Activated CD8-positive, alpha-beta memory T cell treated with anti-CD3 and anti-CD28 coated beads for 36 hours (primary cell): Measurements from ENCODE around the gene POLE4. TPM values are rescaled to one million over a fixed set of nuclear protein-coding genes. Genes with fewer than 3 reads are reported as not detected.

Experiments
- CTCF ChIA-PET: fragments of 350-600 bp; sonication (Branson Sonifier 250); formaldehyde crosslinking; loops from one replicate; lab custom pipeline; 2021; ENCODE audit warnings: antibody characterized with exemption; lab: Charles Lee
- POLR2A ChIA-PET: fragments of 350-600 bp; sonication (Branson Sonifier 250); formaldehyde crosslinking; loops from one replicate; lab custom pipeline; 2021; ENCODE audit warnings: antibody characterized with exemption; lab: Charles Lee
- total RNA-seq, 2 experiments: library from RNA; stranded (reverse); gene quantifications; one replicate each; pipeline ENCODE4 v1.2.3, GENCODE V29; 2021

POLE4 gene
- total RNA-seq, 2 experiments from 2014 or later = 68.0 to 72.8 TPM

GRCh38 chr2:74938264-74938663 lies 20.2 kb upstream of the POLE4 start:
- POLR2A ChIA-PET = no interaction called here
- CTCF ChIA-PET = no interaction called here

GRCh38 chr2:74939919-74940812 lies 18.3 kb upstream of the POLE4 start:
- ChIA-PET POLR2A (no interaction called here), CTCF (no interaction called here)

DNA sequence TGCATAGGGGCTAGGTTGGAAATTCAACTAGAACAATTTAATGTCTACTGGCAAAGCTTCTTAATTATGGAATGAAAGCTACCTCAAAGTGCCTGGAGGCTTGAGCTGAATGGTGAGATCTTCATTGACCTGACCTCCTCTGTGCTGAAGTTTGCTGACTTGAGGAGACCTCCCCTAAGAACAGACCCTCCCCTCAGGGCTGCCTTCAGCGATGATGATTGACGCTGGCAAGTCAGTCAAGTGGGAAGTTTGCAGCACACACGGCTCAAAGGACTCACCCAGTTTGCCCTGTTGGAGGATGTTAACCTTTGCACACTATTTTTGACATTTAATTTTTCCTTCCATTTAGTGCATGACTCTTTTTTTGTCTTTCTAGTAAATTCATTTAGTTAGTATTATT lies 17.2 kb upstream of the POLE4 start:
- ChIA-PET CTCF (no interaction called here), POLR2A (no interaction called here)

- ChIA-PET CTCF (no interaction called here), POLR2A (no interaction called here)
Measured at GRCh38 chr2:74942263-74942662, 16.2 kb upstream of the POLE4 start.

GRCh38 chr2:74944987-74945787 lies 13.3 kb upstream of the POLE4 start:
- ChIA-PET POLR2A (interaction anchor here (0.7 kb wide), 1 partner anchor 111 kb away, joined by 7 read pairs; the partner anchor contains the start of gene HK2), CTCF (interaction anchor here (0.9 kb wide), 1 partner anchor 11 kb away, joined by 3 read pairs; no protein-coding TSS in a partner anchor)

GRCh38 chr2:74945788-74946331 lies 12.6 kb upstream of the POLE4 start:
- ChIA-PET POLR2A (no interaction called here), CTCF (interaction anchor here (0.9 kb wide), 1 partner anchor 10 kb away, joined by 3 read pairs; no protein-coding TSS in a partner anchor)

GRCh38 chr2:74947703-74948102 lies 10.7 kb upstream of the POLE4 start:
- ChIA-PET CTCF (no interaction called here), POLR2A (no interaction called here)

DNA sequence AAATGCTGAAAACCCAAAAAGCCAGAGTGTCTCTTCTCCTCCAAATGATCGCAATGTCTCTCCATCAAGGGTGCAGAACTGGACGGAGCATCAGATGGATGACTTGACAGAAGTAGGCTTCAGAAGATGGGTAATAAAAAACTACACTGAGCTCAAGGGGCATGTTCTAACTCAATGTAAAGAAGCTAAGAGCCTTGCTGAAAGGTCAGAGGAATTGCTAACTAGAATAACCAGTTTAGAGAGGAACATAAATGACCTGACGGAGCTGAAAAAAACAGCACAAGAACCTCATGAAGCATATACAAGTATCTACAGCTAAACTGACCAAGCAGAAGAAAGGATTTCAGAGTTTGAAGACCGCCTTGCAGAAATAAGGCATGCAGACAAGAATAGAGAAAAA lies 9.7 kb upstream of the POLE4 start:
- CTCF ChIA-PET = no interaction called here
- POLR2A ChIA-PET = no interaction called here

GRCh38 chr2:74951211-74951754 lies 7.2 kb upstream of the POLE4 start:
- CTCF ChIA-PET = no interaction called here
- POLR2A ChIA-PET = no interaction called here

DNA sequence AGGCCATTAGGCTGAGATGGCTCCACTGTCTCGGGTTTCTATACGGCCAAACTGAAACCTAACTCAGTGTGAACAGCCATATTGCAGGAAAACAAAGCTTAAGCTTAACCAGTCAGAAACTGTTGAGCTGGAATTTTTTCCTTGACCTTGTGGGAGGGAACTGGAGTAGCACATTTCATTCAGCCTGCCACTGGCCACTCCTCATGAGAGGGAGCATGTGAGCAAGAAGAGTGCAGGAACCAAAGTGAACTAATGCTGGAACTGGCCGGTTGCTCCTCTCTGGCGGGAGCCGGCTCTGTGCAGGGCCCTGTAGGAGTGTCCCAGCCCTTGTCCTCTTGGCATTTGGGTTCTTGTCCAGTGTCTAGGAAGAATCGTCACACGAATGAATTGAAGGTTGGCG lies 5.9 kb upstream of the POLE4 start:
- CTCF ChIA-PET = no interaction called here
- POLR2A ChIA-PET = no interaction called here

GRCh38 chr2:74953796-74954499 lies 4.5 kb upstream of the POLE4 start:
- CTCF ChIA-PET = no interaction called here
- POLR2A ChIA-PET = no interaction called here

- CTCF ChIA-PET = no interaction called here
Measured at GRCh38 chr2:74954500-74954874, 4.0 kb upstream of the POLE4 start.

DNA sequence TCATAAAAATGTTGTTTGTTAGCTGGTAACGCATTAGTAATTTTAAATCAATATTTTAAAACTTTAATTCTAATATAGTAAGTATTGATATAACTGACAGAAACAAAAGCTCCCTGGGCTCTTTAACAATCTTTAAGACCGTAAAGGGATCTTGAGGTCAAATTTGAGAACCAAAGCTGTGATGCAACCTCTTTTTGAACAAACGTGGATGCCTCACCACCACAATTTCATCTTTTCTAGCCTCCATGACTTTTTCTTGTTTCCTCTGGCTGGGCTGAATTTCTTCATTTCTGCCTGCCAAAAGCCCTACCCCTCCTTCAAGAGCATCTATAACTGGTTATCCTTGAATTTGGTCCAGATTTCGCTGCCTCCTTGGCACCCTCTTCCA lies 563 bp upstream of the POLE4 start:
- POLR2A ChIA-PET = no interaction called here
- CTCF ChIA-PET = no interaction called here

More at GRCh38 chr2:74954500-74954874, 4.0 kb upstream of the POLE4 start:
- POLR2A ChIA-PET = no interaction called here

DNA sequence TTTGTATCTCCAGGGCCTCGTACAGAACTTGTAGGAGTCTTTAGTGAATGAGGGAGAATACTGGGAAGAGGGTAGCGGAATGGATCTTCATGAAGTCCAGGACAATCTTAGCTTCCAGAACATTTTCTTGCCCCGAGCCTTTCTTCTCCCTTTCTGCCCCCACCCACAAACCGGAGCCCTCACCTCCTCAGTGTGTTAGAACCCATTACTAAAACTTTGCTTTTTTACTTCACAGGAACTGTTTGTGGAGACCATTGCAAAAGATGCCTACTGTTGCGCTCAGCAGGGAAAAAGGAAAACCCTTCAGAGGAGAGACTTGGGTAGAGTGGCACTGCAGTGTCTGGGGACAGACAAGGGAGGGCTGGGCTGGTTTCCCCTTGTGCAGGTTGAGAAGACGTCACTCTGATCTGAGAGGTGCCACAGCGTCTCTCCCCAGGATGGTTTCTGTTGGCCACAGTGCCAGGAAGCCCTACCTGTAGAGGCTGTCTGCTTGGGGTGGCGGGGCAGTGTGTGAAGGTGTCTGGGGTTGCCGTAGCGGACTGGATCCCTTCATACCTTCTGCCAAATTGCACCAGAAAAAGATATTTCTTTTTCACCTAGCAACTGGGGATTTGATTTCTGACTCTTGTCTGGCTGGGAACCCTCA lies 786 bp downstream of the POLE4 start:
- ChIA-PET POLR2A (no interaction called here), CTCF (no interaction called here)

DNA sequence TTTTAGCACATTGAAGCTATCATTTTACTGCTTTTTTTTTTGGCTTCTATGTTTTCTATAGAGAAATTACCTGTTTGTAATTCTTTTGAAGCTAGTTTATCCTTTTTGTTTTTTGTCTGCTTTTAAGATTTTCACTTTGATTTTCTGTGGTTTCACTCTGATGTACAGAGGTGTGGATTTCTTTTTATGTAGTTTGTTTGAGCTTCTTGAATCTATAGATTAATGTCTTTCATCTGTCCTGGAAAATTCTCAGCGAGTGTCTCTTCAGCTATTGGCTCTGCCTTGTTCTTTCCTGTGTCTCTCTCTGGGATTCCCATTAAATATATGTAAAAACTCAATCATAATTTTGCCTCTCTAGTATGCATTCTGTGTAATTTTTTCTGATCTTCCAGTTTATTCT lies 8.4 kb downstream of the POLE4 start:
- POLR2A ChIA-PET = no interaction called here
- CTCF ChIA-PET = no interaction called here

DNA sequence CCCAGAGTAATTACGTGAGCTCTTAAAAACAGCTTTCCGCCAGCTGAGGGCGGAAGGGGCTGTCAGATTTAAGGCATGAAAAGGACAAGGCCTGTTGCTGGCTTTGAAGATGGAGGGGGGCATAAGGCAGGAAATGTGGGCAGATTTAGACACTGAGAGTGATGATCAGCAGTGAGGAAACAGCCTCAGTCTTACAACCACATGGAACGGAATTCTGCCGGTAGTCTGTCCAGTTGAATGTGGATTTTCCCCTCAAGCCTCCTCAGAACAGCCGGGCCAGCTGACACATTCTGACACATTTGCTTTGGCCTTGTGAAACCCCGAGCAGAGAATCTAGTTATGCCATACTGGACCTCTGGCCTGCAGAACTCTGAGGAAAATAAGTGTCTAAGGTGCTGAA lies 16.6 kb downstream of the POLE4 start:
- ChIA-PET POLR2A (no interaction called here), CTCF (no interaction called here)

DNA sequence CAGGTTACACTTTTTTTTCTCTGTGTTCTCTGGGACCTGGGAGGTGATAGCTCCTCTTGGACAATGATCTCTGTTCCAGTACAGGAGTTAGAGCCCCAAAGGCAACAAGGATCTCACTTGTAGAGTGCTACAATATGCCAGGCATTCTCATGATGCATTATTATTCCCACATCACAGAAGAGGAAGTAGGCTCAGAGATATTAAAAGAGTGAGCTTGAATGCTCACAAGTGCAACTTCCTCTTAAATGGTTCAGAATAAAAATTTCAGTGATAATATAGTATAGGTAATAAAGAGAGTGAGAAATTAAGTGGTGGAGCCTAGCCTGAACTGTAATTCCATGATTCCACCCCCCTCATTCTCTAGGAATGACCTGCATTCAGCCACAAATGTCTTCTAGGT lies 21.4 kb downstream of the POLE4 start:
- CTCF ChIA-PET = no interaction called here
- POLR2A ChIA-PET = no interaction called here

- ChIA-PET POLR2A (no interaction called here), CTCF (no interaction called here)
Measured at GRCh38 chr2:74982577-74982976, 24.1 kb downstream of the POLE4 start.
